GM12801 (cell line): ENCODE measurements around the gene SPSB2.

ENCODE experiments used
- CTCF ChIP-seq: IDR thresholded peaks from one replicate; pipeline ENCODE4 v1.5.1; 2011; ENCODE audit warnings: control low read depth; ENCODE audit not compliant: insufficient read length; ENCODE audit errors: extremely low read depth

Gene SPSB2

GRCh38 chr12:6866920-6867412 is 6.1 kb downstream of the SPSB2 start:
- no peak for TF ChIP-seq CTCF

- TF ChIP-seq CTCF = no peak
Measured at GRCh38 chr12:6866163-6866919, 6.8 kb downstream of the SPSB2 start.

DNA sequence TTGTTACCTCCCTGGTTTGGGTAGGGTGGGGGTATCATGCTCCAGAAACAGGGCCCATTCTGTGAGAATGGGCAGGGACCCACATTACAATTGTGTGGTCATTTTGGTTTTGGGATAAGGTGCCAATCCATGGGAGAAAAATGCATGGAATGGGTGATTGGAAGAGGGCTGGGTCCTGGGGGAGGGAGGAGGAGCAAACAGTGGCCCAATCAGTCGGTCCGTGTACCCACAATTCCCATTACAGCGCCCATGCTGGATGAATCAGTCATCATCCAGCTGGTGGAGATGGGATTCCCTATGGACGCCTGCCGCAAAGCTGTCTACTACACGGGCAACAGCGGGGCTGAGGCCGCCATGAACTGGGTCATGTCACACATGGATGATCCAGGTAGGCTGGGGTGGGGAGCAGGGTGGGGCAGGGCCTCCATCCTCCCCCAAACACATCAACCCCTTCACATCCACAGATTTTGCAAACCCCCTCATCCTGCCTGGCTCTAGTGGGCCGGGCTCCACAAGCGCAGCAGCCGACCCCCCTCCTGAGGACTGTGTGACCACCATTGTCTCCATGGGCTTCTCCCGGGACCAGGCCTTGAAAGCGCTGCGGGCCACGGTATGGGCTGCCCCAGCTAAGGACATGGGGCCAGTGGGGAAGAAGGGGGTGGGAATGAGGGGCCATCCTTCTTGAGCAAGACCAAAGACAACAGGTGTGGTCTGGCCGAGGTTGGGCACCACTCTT is 9.3 kb downstream of the SPSB2 start:
- TF ChIP-seq CTCF = no peak

- no peak for TF ChIP-seq CTCF
Measured at GRCh38 chr12:6863033-6863432, 10.1 kb downstream of the SPSB2 start.

DNA sequence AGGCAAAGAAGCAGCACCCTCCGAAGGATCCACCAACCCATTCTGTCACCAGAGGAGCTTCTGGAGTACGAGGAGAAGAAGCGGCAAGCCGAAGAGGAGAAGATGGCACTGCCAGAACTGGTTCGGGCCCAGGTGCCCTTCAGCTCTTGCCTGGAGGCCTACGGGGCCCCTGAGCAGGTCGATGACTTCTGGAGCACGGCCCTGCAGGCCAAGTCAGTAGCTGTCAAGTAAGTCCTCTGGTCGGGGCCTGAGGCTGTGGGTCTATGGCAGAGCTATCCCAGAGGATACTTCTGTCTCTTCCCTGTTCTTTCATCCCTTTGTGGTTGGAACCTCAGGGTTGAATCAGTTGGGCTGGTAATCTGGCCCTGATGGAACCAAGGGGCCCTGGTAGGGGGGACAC is 11.7 kb downstream of the SPSB2 start:
- TF ChIP-seq CTCF = no peak

- TF ChIP-seq CTCF = no peak
Measured at GRCh38 chr12:6860942-6861341, 12.2 kb downstream of the SPSB2 start.

DNA sequence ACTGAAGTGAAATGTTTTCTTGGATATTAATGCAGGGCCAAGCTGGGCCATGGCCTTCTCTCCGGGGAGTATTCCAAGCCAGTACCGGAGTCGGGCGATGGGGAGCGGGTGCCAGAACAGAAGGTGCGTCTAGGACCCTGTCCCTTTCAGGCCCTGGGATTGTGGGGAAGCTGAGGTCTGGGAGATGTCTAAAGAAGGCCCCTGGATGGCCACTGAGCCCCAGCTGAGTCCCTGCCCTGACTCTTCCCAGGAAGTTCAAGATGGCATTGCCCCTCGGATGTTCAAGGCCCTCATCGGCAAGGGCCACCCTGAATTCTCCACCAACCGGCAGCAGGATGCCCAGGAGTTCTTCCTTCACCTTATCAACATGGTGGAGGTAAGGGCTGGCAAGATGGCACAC is 13.0 kb downstream of the SPSB2 start:
- no peak for TF ChIP-seq CTCF
